NCI-H1105 treated with DMSO at 0.1 percent for 48 hours (cell line): ENCODE measurements around the gene ATAD1.
A peak's percentile ranks its signal among the peaks of the same experiment; 100 is the strongest.
"Not testable (repeated sequence)": the region's sequence is repeated elsewhere in the genome, so short reads cannot be mapped to it uniquely, and the experiment has no call there.

Experiments
- DNase-seq: peaks from one replicate; lab custom pipeline; 2025; lab: John Stamatoyannopoulos, UW

The ATAD1 gene, protein sequence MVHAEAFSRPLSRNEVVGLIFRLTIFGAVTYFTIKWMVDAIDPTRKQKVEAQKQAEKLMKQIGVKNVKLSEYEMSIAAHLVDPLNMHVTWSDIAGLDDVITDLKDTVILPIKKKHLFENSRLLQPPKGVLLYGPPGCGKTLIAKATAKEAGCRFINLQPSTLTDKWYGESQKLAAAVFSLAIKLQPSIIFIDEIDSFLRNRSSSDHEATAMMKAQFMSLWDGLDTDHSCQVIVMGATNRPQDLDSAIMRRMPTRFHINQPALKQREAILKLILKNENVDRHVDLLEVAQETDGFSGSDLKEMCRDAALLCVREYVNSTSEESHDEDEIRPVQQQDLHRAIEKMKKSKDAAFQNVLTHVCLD

DNA sequence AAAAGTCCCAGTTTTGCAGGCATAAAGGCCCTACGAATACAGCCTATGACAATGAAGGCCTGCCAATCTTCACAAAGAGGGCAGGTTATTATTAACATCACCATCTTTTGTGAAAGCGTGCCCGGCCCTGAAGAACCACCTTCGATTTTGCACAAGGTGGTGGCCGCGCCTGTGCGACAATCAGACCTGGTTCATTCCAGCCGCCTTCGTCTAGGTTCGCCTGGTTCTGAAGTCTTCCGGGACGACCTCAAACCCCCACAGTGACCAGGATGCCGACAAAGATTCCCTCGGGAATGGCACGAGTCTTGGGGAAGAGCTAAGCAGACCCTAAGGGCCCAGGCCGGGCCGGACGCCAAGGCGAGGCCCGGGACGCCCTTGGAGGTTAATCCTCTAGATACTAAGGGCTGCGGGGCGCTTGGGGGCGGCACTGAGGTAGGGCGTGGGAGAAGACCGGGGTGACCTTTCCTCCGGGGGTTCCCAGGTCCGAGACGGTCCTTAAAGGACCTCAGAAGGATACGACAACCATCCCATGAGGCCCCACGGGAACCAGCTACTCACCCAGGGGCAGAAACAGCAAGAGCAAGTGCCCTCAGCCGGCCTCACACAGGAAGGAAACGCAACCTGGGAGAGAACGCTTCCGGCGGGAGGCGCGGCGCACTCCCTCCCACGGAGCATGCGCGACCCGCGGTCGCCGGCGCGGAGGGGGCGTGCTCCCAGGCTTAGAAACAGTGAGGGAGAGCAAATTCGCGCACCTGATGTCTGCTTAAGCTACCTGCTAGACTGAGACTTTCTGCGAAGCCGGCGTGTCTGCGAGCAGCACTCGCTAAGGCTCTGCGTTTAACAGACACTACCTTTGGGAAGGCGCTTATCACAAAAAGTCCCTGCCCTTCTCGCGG lies at the start of gene ATAD1:
Gene ATAD1 (minus strand): TSS at position 618 of the 896 bp plus-strand sequence. CDS start 3,627 bp downstream, outside the sequence.
- DNase-seq = peak; percentile 73

GRCh38 chr10:87867453-87867852 lies 49.4 kb upstream of the ATAD1 start:
- no peak for DNase-seq

DNA sequence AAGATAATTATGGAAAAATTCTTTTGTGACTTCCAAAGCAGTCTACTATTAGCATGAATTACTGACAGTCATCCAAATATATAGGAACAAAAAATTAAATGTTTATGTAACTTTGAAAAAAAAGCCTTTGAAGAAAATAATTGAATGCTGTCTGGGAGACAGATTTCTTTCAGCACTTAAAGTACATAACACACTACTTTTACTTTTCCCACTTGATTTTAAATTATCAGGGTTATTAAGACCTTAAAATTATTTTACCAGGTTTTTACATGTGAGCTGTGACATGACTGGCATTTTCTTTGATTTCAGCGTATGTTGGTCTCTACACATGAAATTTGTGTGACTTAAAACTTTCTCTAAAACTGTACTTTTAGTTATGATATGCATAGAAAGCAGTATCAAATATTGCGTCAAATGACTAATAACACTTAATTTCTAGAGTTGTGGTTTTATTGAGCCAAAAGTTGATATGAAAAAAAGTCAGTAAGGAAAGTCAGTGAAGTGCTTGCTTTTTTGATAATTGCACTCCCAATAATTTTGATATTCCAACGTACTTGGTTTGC lies 48.5 kb upstream of the ATAD1 start:
- peak; percentile 1 for DNase-seq

- no peak for DNase-seq
Measured at GRCh38 chr10:87865241-87865881, 47.3 kb upstream of the ATAD1 start.

- DNase-seq = no peak
Measured at GRCh38 chr10:87864496-87865059, 46.6 kb upstream of the ATAD1 start.

DNA sequence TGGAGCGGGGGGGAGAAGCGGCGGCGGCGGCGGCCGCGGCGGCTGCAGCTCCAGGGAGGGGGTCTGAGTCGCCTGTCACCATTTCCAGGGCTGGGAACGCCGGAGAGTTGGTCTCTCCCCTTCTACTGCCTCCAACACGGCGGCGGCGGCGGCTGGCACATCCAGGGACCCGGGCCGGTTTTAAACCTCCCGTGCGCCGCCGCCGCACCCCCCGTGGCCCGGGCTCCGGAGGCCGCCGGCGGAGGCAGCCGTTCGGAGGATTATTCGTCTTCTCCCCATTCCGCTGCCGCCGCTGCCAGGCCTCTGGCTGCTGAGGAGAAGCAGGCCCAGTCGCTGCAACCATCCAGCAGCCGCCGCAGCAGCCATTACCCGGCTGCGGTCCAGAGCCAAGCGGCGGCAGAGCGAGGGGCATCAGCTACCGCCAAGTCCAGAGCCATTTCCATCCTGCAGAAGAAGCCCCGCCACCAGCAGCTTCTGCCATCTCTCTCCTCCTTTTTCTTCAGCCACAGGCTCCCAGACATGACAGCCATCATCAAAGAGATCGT lies 46.0 kb upstream of the ATAD1 start:
- DNase-seq = peak; percentile 13

DNA sequence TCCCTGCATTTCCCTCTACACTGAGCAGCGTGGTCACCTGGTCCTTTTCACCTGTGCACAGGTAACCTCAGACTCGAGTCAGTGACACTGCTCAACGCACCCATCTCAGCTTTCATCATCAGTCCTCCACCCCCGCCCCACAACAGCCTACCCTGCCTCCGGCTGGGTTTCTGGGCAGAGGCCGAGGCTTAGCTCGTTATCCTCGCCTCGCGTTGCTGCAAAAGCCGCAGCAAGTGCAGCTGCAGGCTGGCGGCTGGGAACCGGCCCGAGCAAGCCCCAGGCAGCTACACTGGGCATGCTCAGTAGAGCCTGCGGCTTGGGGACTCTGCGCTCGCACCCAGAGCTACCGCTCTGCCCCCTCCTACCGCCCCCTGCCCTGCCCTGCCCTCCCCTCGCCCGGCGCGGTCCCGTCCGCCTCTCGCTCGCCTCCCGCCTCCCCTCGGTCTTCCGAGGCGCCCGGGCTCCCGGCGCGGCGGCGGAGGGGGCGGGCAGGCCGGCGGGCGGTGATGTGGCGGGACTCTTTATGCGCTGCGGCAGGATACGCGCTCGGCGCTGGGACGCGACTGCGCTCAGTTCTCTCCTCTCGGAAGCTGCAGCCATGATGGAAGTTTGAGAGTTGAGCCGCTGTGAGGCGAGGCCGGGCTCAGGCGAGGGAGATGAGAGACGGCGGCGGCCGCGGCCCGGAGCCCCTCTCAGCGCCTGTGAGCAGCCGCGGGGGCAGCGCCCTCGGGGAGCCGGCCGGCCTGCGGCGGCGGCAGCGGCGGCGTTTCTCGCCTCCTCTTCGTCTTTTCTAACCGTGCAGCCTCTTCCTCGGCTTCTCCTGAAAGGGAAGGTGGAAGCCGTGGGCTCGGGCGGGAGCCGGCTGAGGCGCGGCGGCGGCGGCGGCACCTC lies 45.3 kb upstream of the ATAD1 start, which contains the start of the genes KLLN and PTEN:
Gene KLLN (minus strand): TSS at position 481 of the 891 bp plus-strand sequence. CDS start 1,046 bp downstream, outside the sequence.
Gene PTEN (plus strand): TSS at position 573 of the 891 bp plus-strand sequence. CDS start 845 bp downstream, outside the sequence.
- DNase-seq = peak; percentile 91

DNA sequence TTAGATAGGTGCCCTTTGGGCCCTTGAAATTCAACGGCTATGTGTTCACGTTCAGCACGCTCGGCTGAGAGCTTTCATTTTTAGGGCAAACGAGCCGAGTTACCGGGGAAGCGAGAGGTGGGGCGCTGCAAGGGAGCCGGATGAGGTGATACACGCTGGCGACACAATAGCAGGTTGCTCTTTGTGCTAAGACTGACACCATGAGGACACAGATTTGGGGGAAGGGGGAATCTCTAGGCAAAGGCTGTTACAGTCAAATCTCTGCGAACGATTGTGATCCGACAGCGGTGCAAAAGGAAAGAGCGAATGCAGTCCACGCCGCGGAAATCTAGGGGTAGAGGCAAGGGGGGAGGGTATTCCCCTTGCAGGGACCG lies 44.6 kb upstream of the ATAD1 start:
- DNase-seq = peak; percentile 48

DNA sequence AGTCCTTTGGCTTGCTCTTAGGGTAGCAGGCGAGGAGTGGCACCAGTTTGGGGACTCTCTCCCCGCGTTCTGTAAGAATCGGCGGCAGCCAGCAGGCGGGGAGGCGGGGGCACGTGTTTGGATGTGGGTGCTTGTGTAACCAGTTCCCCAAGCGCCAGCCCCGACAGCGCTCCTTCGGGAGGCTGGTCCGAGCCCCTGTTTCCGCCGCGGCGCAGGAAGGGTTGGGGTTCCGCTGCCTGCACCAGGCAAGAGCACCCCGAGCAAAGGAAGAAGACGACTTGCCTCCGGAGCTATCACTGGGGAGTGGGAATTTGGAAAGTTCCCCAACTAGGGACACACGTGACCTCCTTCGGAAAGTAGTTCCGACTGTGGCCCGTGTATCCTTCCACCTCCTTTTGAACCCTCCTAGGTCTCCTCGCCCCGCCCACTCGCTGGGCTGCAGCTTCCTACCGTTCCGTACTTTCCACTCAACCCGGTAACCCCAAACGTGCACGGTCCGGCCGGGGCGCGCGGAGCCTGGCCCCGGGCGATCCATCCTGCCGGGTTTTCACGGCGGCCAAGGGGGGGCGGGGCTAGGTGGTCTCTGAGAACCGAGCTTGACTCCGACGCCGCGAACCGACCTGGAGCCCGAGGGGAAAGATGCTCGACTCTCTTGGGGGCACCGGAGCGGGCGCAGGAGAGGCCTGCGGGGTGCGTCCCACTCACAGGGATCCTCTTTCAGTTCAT lies 44.1 kb upstream of the ATAD1 start:
- DNase-seq = peak; percentile 48

DNA sequence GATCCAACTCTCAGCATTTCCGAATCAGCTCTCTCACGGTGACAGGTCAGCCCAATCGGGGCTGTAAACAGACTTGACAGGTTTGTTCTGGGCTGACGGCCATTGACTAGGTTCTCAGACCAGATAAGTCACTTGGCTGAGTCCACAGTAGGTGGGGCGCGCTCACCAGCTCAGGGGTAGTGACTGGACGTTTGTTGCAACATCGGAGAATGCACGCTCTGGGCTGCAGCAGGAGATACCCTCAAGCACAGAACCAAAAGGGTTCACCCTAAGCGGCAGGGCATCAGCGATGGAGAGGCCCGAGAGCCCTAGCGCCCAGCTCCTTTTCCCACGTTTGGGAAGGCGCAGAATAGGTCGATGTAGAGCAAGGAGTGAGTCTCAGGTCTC lies 43.5 kb upstream of the ATAD1 start:
- no peak for DNase-seq

GRCh38 chr10:87860816-87861403 lies 42.9 kb upstream of the ATAD1 start:
- no peak for DNase-seq

GRCh38 chr10:87860156-87860795 lies 42.2 kb upstream of the ATAD1 start:
- DNase-seq = peak; percentile 54

DNA sequence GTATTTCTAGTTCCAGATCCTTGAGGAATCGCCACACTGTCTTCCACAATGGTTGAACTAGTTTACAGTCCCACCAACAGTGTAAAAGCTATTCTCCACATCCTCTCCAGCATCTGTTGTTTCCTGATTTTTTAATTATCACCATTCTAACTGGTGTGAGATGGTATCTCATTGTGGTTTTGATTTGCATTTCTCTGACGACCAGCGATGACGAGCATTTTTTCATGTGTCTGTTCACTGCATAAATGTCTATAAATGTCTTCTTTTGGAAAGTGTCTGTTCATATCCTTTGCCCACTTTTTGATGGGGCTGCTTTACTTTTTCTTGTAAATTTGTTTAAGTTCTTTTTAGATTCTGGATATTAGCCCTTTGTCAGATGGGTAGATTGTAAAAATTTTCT lies 37.6 kb upstream of the ATAD1 start:
- DNase-seq = not testable (repeated sequence)

DNA sequence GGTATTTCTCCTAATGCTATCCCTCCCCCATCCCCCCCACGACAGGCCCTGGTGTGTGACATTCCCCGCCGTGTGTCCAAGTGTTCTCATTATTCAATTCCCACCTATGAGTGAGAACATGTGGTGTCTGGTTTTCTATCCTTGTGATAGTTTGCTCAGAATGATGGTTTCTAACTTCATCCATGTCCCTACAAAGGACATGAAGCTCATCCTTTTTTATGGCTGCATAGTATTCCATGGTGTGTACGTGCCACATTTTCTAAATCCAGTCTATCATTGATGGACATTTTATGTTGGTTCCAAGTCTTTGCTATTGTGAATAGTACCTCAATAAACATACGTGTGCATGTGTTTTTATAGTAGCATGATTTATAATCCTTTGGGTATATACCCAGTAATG lies 37.2 kb upstream of the ATAD1 start:
- DNase-seq = not testable (repeated sequence)

GRCh38 chr10:87852089-87852488 lies 34.1 kb upstream of the ATAD1 start:
- no peak for DNase-seq

- peak; percentile 44 for DNase-seq
Measured at GRCh38 chr10:87850742-87851205, 32.7 kb upstream of the ATAD1 start.

DNA sequence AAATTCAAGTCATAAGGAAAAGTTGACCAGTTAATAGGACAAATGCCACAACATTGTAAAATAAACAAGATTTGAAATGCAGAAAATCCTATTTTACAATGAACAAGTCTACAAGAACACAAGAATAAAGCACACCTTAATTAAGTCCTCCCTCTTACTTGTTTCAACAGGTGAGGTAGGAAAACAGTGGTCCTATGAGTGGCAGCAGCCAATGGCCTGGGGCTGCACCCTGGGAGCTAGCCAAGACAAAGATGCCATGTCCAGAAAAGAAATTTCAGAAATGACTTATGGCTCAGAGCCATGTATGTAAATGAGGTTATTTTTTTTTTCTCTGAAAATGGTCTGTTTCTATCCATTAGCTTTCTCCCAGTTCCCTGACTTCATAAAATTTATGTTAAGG lies 31.0 kb upstream of the ATAD1 start:
- DNase-seq = peak; percentile 8

GRCh38 chr10:87847550-87847949 lies 29.5 kb upstream of the ATAD1 start:
- no peak for DNase-seq

- DNase-seq = not testable (repeated sequence)
Measured at GRCh38 chr10:87846711-87847110, 28.7 kb upstream of the ATAD1 start.
